PC-3 (cell line): ENCODE measurements around the gene MAPRE3. TPM values are rescaled to one million over a fixed set of nuclear protein-coding genes. Genes with fewer than 3 reads are reported as not detected.
A peak's percentile ranks its signal among the peaks of the same experiment; 100 is the strongest.

Experiments used
- ATAC-seq: fragments of 200-7000 bp; cut with Tn5 transposase; 2 replicates; pipeline ENCODE4 v1.9.1; 2020; ENCODE audit warnings: mild to moderate bottlenecking, moderate library complexity
- BruUV-seq: library from RNA; stranded (reverse); fragments of 400-500 nt; replicated peaks from 2 replicates; lab custom pipeline; 2021; lab: Mats Ljungman, UMichigan
- CTCF ChIA-PET: fragments of 300-600 bp; sonication (Branson Sonifier 250); formaldehyde crosslinking; loops from one replicate; lab custom pipeline; 2022; ENCODE audit warnings: antibody characterized with exemption; lab: Charles Lee
- POLR2A ChIA-PET: fragments of 300-600 bp; sonication (Branson Sonifier 250); formaldehyde crosslinking; loops from one replicate; lab custom pipeline; 2022; ENCODE audit warnings: antibody characterized with exemption; ENCODE audit not compliant: unreplicated experiment; lab: Charles Lee
- DNase-seq: peaks from one replicate; pipeline ENCODE4 v3.0.0-alpha.2; 2015
- H2AFZ ChIP-seq: fragments of 300-600 bp; sonication (generic); 2 replicates; pipeline ENCODE4 v1.6.0; 2016; ENCODE audit warnings: antibody characterized with exemption, low read length
- H3F3A ChIP-seq: fragments of 300-600 bp; sonication (generic); one replicate; pipeline ENCODE4 v1.6.0; 2017; ENCODE audit warnings: antibody characterized with exemption, low read length, control low read depth, mild to moderate bottlenecking; ENCODE audit not compliant: unreplicated experiment
- H3K27ac ChIP-seq: fragments of 300-600 bp; sonication (generic); 2 replicates; pipeline ENCODE4 v1.5.1; 2016; ENCODE audit warnings: mild to moderate bottlenecking, low read length
- H3K27me3 ChIP-seq: fragments of 300-600 bp; sonication (generic); 2 replicates; pipeline ENCODE4 v1.6.1; 2016; ENCODE audit warnings: low read length, mixed read lengths
- H3K36me3 ChIP-seq: fragments of 300-600 bp; sonication (generic); 2 replicates; pipeline ENCODE4 v1.6.1; 2016; ENCODE audit warnings: low read depth, mixed run types, low read length, mixed read lengths
- H3K4me1 ChIP-seq: fragments of 300-600 bp; sonication (generic); 2 replicates; pipeline ENCODE4 v1.5.1; 2016; ENCODE audit warnings: low read length; ENCODE audit not compliant: insufficient read depth
- H3K4me2 ChIP-seq: fragments of 300-600 bp; sonication (generic); 2 replicates; pipeline ENCODE4 v1.6.0; 2016; ENCODE audit warnings: low read length
- H3K4me3 ChIP-seq: fragments of 300-600 bp; sonication (generic); 2 replicates; pipeline ENCODE4 v1.5.1; 2016; ENCODE audit warnings: mild to moderate bottlenecking, low read length, mixed read lengths
- H3K79me2 ChIP-seq: fragments of 300-600 bp; sonication (generic); 2 replicates; pipeline ENCODE4 v1.6.1; 2017; ENCODE audit warnings: low read length, mixed read lengths
- H3K9ac ChIP-seq: fragments of 300-600 bp; sonication (generic); 2 replicates; pipeline ENCODE4 v1.6.0; 2016; ENCODE audit warnings: mild to moderate bottlenecking, low read length
- H3K9me2 ChIP-seq: fragments of 300-600 bp; sonication (generic); replicated peaks from 2 replicates; pipeline ENCODE4 v1.6.1; 2016; ENCODE audit warnings: mixed run types, low read length, mixed read lengths
- H3K9me3 ChIP-seq: fragments of 300-600 bp; sonication (generic); 2 replicates; pipeline ENCODE4 v1.6.1; 2016; ENCODE audit warnings: low read length, mixed read lengths
- H4K20me1 ChIP-seq: fragments of 300-600 bp; sonication (generic); 2 replicates; pipeline ENCODE4 v1.6.1; 2016; ENCODE audit warnings: low read length, mixed read lengths
- EZH2 ChIP-seq: fragments of 300-600 bp; sonication (generic); IDR thresholded peaks from one replicate; pipeline ENCODE4 v1.6.1; 2017; ENCODE audit warnings: antibody characterized with exemption, mild to moderate bottlenecking, low read length; ENCODE audit not compliant: unreplicated experiment
- EZH2phosphoT487 ChIP-seq: fragments of 300-600 bp; sonication (generic); IDR thresholded peaks from 2 replicates; pipeline ENCODE4 v1.6.1; 2018; ENCODE audit warnings: mild to moderate bottlenecking, antibody characterized with exemption, low read length, borderline replicate concordance
- intact Hi-C: fragments of 100-400 bp; cut with micrococcal nuclease; formaldehyde crosslinking; loops from 2 replicates; pipeline ENCODE4 v1.9.0; 2023
- total RNA-seq: library from RNA; depleted of rRNA; stranded (reverse); fragments of >200 nt; gene quantifications from 2 replicates; pipeline ENCODE4 v1.2.3, GENCODE V29; 2014
- TF ChIP-seq, protein P1 (sequence below): fragments of 300-600 bp; sonication (generic); conservative IDR thresholded peaks from 2 replicates; pipeline ENCODE4 v1.5.1; 2017; ENCODE audit warnings: antibody characterized with exemption, low read depth, mild to moderate bottlenecking, low read length

The MAPRE3 gene
- total RNA-seq, 1 experiment from 2014 or later, result 11.9 TPM

DNA sequence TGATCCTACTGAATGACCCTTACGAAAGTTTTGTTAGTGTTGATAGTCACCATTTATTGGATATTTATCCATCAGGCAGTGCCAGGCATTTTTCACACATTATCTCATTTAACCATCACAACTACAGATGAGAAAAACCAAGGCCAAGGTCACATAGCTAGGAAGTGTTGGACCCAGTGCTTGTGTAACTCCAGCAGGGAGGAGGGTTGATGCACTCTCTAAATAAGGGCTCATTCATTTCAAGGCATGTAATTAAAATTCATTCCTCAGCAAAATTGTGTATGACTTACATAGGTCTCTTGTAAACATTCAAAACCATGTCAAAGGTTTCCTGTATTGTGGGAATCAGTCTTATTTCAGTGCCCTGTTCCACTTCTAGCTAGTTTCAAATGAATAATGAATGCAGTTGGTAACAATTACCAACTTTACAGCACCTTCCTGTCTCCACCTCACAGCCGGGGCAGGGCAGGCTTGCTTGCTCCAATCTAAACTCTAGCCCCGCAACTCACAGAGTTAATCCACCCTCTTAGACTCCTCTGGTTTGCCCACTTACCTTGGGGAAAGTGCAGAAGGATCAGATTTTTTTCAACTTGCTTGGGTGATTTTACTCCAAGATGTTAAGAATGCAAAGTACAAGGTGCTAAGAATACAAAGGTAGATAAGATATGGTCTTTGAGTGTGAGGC is 5.8 kb upstream of the MAPRE3 start:
- BruUV-seq, result no TSS peak

DNA sequence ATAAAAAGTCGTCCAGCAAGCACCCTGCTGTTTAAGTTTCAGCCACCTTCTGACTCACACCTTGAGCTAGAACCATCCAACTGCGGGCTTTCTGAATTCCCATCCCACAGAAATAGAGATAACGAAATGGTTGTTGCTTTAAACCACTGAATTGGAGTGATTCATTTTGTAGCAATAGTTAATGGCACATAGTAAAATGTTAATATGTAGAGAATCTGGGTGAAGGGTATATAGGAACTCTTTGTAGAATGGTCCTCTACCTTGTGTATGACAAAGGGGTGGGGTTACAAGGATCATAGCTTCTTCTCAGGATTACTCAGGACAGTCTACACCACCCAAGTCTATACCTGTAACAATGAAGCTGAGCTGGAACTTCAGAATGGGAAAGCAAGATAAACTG is 2.4 kb upstream of the MAPRE3 start:
- Histone ChIP-seq H4K20me1 (no peaks in the 10 kb centered on the region), H3K4me3 (peak overlapping the region; percentile 21; the same call in 1 of the 2 replicates), H3K9ac (peak overlapping the region; percentile 78), H3K9me2 (no peaks in the 10 kb centered on the region), H3K4me2 (peak overlapping the region; percentile 99), H3K27ac (peak overlapping the region; percentile 98), H3K36me3 (no peaks in the 10 kb centered on the region), H3K27me3 (no peaks in the 10 kb centered on the region), H2AFZ (no peak overlapping the region), H3F3A (peaks cover 9% of the 10 kb centered on the region), H3K79me2 (peaks cover 22% of the 10 kb centered on the region), H3K9me3 (no peaks in the 10 kb centered on the region), H3K4me1 (peaks cover 53% of the 10 kb centered on the region)
- TF ChIP-seq, protein P1, sequence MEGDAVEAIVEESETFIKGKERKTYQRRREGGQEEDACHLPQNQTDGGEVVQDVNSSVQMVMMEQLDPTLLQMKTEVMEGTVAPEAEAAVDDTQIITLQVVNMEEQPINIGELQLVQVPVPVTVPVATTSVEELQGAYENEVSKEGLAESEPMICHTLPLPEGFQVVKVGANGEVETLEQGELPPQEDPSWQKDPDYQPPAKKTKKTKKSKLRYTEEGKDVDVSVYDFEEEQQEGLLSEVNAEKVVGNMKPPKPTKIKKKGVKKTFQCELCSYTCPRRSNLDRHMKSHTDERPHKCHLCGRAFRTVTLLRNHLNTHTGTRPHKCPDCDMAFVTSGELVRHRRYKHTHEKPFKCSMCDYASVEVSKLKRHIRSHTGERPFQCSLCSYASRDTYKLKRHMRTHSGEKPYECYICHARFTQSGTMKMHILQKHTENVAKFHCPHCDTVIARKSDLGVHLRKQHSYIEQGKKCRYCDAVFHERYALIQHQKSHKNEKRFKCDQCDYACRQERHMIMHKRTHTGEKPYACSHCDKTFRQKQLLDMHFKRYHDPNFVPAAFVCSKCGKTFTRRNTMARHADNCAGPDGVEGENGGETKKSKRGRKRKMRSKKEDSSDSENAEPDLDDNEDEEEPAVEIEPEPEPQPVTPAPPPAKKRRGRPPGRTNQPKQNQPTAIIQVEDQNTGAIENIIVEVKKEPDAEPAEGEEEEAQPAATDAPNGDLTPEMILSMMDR, result no peak
- TF ChIP-seq EZH2, result no peak
- TF ChIP-seq EZH2phosphoT487, result no peak
- no TSS peak for BruUV-seq
- ChIA-PET CTCF (interaction anchor here (0.5 to 1.0 kb wide), 4 partner anchors 49 to 1268 kb away, joined by 3 to 9 read pairs (median 4); partner anchors contain the start of gene ASXL2), POLR2A (interaction anchor here (0.6 to 1.0 kb wide), 3 partner anchors 83 to 106 kb away, joined by 3 to 11 read pairs (median 3); partner anchors contain the start of gene AGBL5)
- peak; percentile 92 for DNase-seq
- peak; percentile 56 for ATAC-seq
- intact Hi-C loops, result loop anchor here (2.0 kb wide), 1 partner anchor 43 kb away; no protein-coding TSS in a partner anchor

More for the DNA sequence above, 5.8 kb upstream of the MAPRE3 start:
- Histone ChIP-seq H3K9me3 (no peaks in the 10 kb centered on the region), H2AFZ (no peak overlapping the region), H3K79me2 (no peaks in the 10 kb centered on the region), H3K4me3 (no peak overlapping the region), H3K27me3 (no peaks in the 10 kb centered on the region), H3K4me2 (peak overlapping the region; percentile 10; the same call in 1 of the 2 replicates), H3K4me1 (peaks cover 30% of the 10 kb centered on the region), H3F3A (peaks cover 9% of the 10 kb centered on the region), H3K9me2 (no peaks in the 10 kb centered on the region), H3K27ac (peak overlapping the region; percentile 69), H3K36me3 (no peaks in the 10 kb centered on the region), H4K20me1 (no peaks in the 10 kb centered on the region), H3K9ac (peak overlapping the region; percentile 19; the same call in 1 of the 2 replicates)
- no peak for ATAC-seq
- intact Hi-C loops, result loop anchor here (5.0 kb wide), 1 partner anchor 228 kb away; no protein-coding TSS in a partner anchor
- CTCF ChIA-PET, result no interaction called here
- POLR2A ChIA-PET, result no interaction called here
- TF ChIP-seq, protein P1, result no peak
- TF ChIP-seq EZH2phosphoT487 (no peak), EZH2 (no peak)
- no peak for DNase-seq
